ENCODE measurements around the gene CPEB4. TPM values are rescaled to one million over a fixed set of nuclear protein-coding genes. Genes with fewer than 3 reads are reported as not detected.

The CPEB4 gene
- total and polyA plus RNA-seq, 2 of the 4 experiments (the other 2 are of a cell fraction): 7.8 to 22.6 TPM

DNA sequence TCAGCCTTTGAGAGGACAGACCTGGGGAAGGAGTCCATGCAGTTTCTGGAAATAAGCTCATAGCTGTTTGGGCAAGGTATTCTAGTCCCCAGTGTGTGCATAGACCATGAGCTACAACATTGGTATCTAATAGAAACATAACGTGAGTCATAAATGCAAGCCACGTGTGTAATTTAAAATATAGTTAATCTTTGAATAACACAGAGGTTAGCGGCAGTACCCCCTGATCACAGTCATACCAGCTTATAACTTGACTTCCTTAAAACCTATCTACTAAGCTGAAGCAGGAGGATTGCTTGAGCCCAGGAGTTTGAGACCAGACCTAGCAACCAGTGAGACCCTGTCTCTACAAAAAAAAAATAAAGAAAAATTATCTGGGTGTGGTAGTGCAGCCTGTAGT lies 46.4 kb upstream of the CPEB4 start:
- no peak overlapping the region for H3K27ac ChIP-seq (ENCODE audit: insufficient read depth, low read length)
- H2AK5ac ChIP-seq (ENCODE audit: low read depth, low read length): no peak overlapping the region
- no peaks in the 10 kb centered on the region for H3K4me1 ChIP-seq (ENCODE audit: control insufficient read depth, insufficient read depth, low read length)
- WGBS, 2 experiments (ENCODE audit: extremely low coverage in 2 of 2, insufficient read length in 1 of 2): no CpG with 5 or more reads among the region's 3 CpGs
- H4K5ac ChIP-seq (ENCODE audit: low read depth, low read length): no peak overlapping the region
- no peak overlapping the region for H2BK20ac ChIP-seq (ENCODE audit: low read depth, low read length)
- H4K91ac ChIP-seq (ENCODE audit: insufficient read depth, low read depth, low read length): no peak overlapping the region
- DNase-seq: no peak
- H2BK15ac ChIP-seq (ENCODE audit: low read depth, low read length): no peak overlapping the region
- no peak overlapping the region for H4K8ac ChIP-seq (ENCODE audit: low read depth in 2 of 2, low read length in 2 of 2)
- BruUV-seq (replicated peaks): no TSS peak
- TF ChIP-seq, protein P1, sequence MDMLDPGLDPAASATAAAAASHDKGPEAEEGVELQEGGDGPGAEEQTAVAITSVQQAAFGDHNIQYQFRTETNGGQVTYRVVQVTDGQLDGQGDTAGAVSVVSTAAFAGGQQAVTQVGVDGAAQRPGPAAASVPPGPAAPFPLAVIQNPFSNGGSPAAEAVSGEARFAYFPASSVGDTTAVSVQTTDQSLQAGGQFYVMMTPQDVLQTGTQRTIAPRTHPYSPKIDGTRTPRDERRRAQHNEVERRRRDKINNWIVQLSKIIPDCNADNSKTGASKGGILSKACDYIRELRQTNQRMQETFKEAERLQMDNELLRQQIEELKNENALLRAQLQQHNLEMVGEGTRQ (IDR thresholded peaks at IDR 0.05; ENCODE audit: low read depth, low read length): no peak
- TF ChIP-seq MXI1 (IDR thresholded peaks at IDR 0.05; ENCODE audit: borderline replicate concordance, low read depth, low read length): no peak
- no peak for TF ChIP-seq MAFK (IDR thresholded peaks at IDR 0.05; ENCODE audit: low read depth, low read length)
- TF ChIP-seq, protein P2, sequence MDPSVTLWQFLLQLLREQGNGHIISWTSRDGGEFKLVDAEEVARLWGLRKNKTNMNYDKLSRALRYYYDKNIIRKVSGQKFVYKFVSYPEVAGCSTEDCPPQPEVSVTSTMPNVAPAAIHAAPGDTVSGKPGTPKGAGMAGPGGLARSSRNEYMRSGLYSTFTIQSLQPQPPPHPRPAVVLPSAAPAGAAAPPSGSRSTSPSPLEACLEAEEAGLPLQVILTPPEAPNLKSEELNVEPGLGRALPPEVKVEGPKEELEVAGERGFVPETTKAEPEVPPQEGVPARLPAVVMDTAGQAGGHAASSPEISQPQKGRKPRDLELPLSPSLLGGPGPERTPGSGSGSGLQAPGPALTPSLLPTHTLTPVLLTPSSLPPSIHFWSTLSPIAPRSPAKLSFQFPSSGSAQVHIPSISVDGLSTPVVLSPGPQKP (IDR thresholded peaks at IDR 0.05; ENCODE audit: borderline replicate concordance, low read depth, low read length): no peak
- TF ChIP-seq RFX5 (IDR thresholded peaks at IDR 0.05; ENCODE audit: low read depth, low read length): no peak
- TF ChIP-seq NFE2L2 (IDR thresholded peaks at IDR 0.05; ENCODE audit: low read depth, low read length): no peak
- TF ChIP-seq POLR2A (IDR thresholded peaks at IDR 0.05; ENCODE audit: low read depth, low read length): no peak
- no peak for TF ChIP-seq CHD1 (IDR thresholded peaks at IDR 0.05; ENCODE audit: low read depth, low read length)
- no peak for TF ChIP-seq SMC3 (IDR thresholded peaks at IDR 0.05; ENCODE audit: low read depth, low read length)
- no peak for TF ChIP-seq CEBPB (IDR thresholded peaks at IDR 0.05; ENCODE audit: low read depth, low read length)
- TF ChIP-seq, protein P3, sequence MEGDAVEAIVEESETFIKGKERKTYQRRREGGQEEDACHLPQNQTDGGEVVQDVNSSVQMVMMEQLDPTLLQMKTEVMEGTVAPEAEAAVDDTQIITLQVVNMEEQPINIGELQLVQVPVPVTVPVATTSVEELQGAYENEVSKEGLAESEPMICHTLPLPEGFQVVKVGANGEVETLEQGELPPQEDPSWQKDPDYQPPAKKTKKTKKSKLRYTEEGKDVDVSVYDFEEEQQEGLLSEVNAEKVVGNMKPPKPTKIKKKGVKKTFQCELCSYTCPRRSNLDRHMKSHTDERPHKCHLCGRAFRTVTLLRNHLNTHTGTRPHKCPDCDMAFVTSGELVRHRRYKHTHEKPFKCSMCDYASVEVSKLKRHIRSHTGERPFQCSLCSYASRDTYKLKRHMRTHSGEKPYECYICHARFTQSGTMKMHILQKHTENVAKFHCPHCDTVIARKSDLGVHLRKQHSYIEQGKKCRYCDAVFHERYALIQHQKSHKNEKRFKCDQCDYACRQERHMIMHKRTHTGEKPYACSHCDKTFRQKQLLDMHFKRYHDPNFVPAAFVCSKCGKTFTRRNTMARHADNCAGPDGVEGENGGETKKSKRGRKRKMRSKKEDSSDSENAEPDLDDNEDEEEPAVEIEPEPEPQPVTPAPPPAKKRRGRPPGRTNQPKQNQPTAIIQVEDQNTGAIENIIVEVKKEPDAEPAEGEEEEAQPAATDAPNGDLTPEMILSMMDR (conservative IDR thresholded peaks at IDR 0.05; ENCODE audit: low read depth, low read length): no peak
- TF ChIP-seq BHLHE40 (IDR thresholded peaks at IDR 0.05; ENCODE audit: low read depth, low read length): no peak
- TF ChIP-seq FOS (IDR thresholded peaks at IDR 0.05; ENCODE audit: low read depth, low read length): no peak
- TF ChIP-seq RAD21 (IDR thresholded peaks at IDR 0.05; ENCODE audit: low read length): no peak
- no peak for TF ChIP-seq MAZ (IDR thresholded peaks at IDR 0.05; ENCODE audit: borderline replicate concordance, low read depth, low read length)
- TF ChIP-seq RCOR1 (IDR thresholded peaks at IDR 0.05; ENCODE audit: insufficient replicate concordance, low read length): no peak
- ATAC-seq (ENCODE audit: low read depth): no peak
- no peaks in the 10 kb centered on the region for H3K36me3 ChIP-seq (ENCODE audit: control insufficient read depth, insufficient read depth, low read length)
- H4K20me1 ChIP-seq (ENCODE audit: insufficient read depth, low read length): no peaks in the 10 kb centered on the region
- no peak overlapping the region for H2AK9ac ChIP-seq (replicated peaks; ENCODE audit: low read depth, low read length, poor library complexity)
- H3K4ac ChIP-seq (ENCODE audit: low read depth, low read length): no peak overlapping the region
- H3K9me3 ChIP-seq (ENCODE audit: control insufficient read depth, insufficient read depth, low read length): no peaks in the 10 kb centered on the region; the same call in 1 of the 2 replicates
- H3K14ac ChIP-seq (replicated peaks; ENCODE audit: low read depth, low read length): no peak overlapping the region
- no peaks in the 10 kb centered on the region for H3K9me1 ChIP-seq (ENCODE audit: insufficient read depth, low read length)
- H3K27me3 ChIP-seq (ENCODE audit: control insufficient read depth, insufficient read depth, low read length): peaks cover 6% of the 10 kb centered on the region
- intact Hi-C loops (cut with micrococcal nuclease) (no loop called here), in situ Hi-C loops (cut with MboI; ENCODE audit: low sequenced_read_pairs) (no loop called here), dilution Hi-C loops (cut with HindIII; ENCODE audit: low sequenced_read_pairs, unreplicated experiment) (no loop called here)
- no peak overlapping the region for H3K4me3 ChIP-seq (ENCODE audit: insufficient read depth, low read depth, low read length)
- no peak overlapping the region for H3K9ac ChIP-seq (ENCODE audit: low read depth, low read length)
- H2AFZ ChIP-seq (replicated peaks; ENCODE audit: low read length, poor library complexity): no peak overlapping the region
- no peaks in the 10 kb centered on the region for H3K79me1 ChIP-seq (ENCODE audit: low read depth in 1 of 2, low read length in 2 of 2)
- no peak overlapping the region for H3K23ac ChIP-seq (ENCODE audit: low read depth, low read length)
- H2BK5ac ChIP-seq (ENCODE audit: low read depth, low read length, poor library complexity, severe bottlenecking): no peak overlapping the region
- H3K18ac ChIP-seq (ENCODE audit: low read depth, low read length): no peak overlapping the region
- ChIA-PET CTCF (interaction anchor here (0.6 kb wide), 1 partner anchor 19 kb away, joined by 4 read pairs; no protein-coding TSS in a partner anchor), POLR2A (ENCODE audit: unreplicated experiment) (no interaction called here)
- H2BK120ac ChIP-seq (ENCODE audit: low read depth, low read length): no peak overlapping the region
- H3K4me2 ChIP-seq (ENCODE audit: low read depth, low read length): no peak overlapping the region
- H3K56ac ChIP-seq (ENCODE audit: extremely low read depth, insufficient read depth, low read length): no peak overlapping the region

Measured in IMR-90 (cell line).